GM19043 (cell line): ENCODE data around the gene ZNF324B.
"Not testable (repeated sequence)": the region's sequence is repeated elsewhere in the genome, so short reads cannot be mapped to it uniquely, and the experiment has no call there.

Experiments
- ATAC-seq: cut with Tn5 transposase; IDR thresholded peaks from one replicate; pipeline ENCODE4 v1.9.1; 2021; ENCODE audit warnings: low read depth; ENCODE audit not compliant: unreplicated experiment

ZNF324B gene

GRCh38 chr19:58450856-58451357, 515 bp upstream of the ZNF324B start:
- peak; percentile 10 for ATAC-seq

- no peak for ATAC-seq
Observed at GRCh38 chr19:58453743-58454142, 2.3 kb downstream of the ZNF324B start.

- ATAC-seq: no peak
Observed at GRCh38 chr19:58455306-58455705, 3.9 kb downstream of the ZNF324B start.

GRCh38 chr19:58456111-58456510, 4.7 kb downstream of the ZNF324B start:
- ATAC-seq: no peak

- no peak for ATAC-seq
Observed at GRCh38 chr19:58460039-58460438, 8.6 kb downstream of the ZNF324B start.

GRCh38 chr19:58466089-58466759, 14.8 kb downstream of the ZNF324B start:
- ATAC-seq: no peak

- ATAC-seq: peak; percentile 91
Observed at GRCh38 chr19:58466760-58467589, 15.6 kb downstream of the ZNF324B start, which contains the start of gene ZNF324. Gene ZNF324 (plus strand): TSS chr19:58467080. CDS start chr19:58469186, 2,106 bp downstream.

- ATAC-seq: no peak
Observed at GRCh38 chr19:58468216-58468839, 16.9 kb downstream of the ZNF324B start.

- no peak for ATAC-seq
Observed at GRCh38 chr19:58469241-58470013, 18.0 kb downstream of the ZNF324B start.

GRCh38 chr19:58470837-58471543, 19.6 kb downstream of the ZNF324B start:
- not testable (repeated sequence) for ATAC-seq

GRCh38 chr19:58471736-58472135, 20.3 kb downstream of the ZNF324B start:
- ATAC-seq: no peak

GRCh38 chr19:58473775-58474174, 22.4 kb downstream of the ZNF324B start:
- no peak for ATAC-seq

GRCh38 chr19:58474291-58474996, 23.0 kb downstream of the ZNF324B start:
- no peak for ATAC-seq

- peak; percentile 4 for ATAC-seq
Observed at GRCh38 chr19:58474997-58475713, 23.7 kb downstream of the ZNF324B start.

GRCh38 chr19:58475714-58476497, 24.5 kb downstream of the ZNF324B start, which contains the start of gene ZNF446:
Gene ZNF446 (plus strand): TSS chr19:58476352. CDS start chr19:58477219, 867 bp downstream.
- ATAC-seq: peak; percentile 76

- no peak for ATAC-seq
Observed at GRCh38 chr19:58476498-58477015, 25.1 kb downstream of the ZNF324B start.

GRCh38 chr19:58477130-58477529, 25.7 kb downstream of the ZNF324B start:
- ATAC-seq: no peak
